Fibroblast of skin of back (primary cell): ENCODE results near the gene VAPB.

Experiments used
- DNase-seq: peaks from one replicate; pipeline ENCODE4 v3.0.0-alpha.2; 2013

Gene VAPB

DNA sequence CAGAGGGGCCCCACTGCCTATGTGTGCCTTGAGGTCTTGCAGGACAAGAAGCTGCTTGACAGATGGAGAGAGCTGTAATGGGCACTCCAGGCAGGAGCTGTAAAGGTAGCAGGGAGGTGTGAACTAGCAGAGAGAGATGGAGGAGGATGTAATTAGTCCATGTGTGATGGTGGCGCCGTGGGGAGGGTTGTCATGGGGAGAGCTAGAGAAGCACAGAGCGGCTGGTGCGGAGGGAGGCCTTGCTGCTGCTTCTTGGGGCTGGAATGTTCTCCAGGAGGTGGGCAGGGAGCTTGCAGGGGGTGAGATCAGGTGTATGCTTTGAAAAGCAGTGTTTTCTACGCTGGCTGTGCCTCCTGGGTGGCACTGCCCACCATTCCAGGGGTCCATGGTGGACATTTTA lies 94.0 kb downstream of the VAPB start:
- no peak for DNase-seq

DNA sequence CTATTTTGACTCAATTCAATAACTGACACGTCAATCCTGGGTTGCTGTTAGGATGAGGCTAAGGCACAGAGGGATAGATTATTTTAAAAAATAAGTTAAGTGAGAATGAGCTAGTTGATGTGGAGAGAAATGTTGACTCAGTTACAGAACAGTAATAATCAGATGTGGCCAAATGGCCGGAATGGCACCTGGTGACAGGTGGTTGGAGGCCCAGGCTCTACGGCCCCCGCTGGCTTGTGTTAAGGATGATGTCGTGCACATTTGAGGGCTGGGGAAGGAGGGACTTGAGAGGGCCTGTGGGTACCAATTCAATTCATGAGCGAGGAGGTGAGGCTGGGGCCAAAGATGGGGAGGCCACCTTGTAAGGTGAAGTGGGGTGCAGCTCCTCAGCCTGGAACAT lies 94.4 kb downstream of the VAPB start:
- no peak for DNase-seq

DNA sequence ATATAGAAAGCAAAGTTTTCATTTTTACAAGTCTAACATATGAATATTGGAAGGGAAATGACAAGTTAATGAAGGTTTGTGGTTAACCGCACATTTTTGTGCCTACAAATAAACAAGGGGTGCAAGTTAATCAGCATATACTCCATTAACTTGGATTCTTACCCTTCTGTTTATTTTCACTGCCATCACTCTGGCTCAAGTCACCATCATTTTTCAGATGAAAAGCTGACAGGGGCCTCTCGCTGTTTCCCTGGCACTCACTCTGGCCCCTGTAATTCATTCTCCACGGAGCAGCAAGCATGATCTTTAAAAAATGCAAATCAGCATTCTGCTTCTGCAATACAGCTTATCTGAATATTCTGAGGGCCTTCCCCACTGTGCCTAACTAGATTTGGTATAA lies 96.4 kb downstream of the VAPB start:
- no peak for DNase-seq

DNA sequence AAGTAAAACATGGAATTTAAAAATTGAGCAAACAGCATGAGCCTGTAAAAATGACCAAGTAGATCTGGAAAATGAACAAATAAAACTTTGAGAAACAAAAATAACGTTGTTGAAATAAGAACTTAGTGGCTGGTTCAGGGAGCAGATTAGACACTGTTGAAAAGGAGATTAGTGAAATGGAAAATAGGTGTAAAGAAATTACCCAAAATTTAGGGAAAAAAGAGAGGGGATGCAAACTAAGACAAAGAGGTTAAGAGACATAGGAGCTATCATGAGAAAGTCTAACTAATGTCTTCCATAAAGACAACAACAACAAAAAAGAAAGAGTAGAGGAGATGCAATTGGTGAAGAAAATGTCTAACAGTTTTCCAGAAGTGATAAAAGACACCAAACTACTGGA lies 97.2 kb downstream of the VAPB start:
- DNase-seq: no peak

DNA sequence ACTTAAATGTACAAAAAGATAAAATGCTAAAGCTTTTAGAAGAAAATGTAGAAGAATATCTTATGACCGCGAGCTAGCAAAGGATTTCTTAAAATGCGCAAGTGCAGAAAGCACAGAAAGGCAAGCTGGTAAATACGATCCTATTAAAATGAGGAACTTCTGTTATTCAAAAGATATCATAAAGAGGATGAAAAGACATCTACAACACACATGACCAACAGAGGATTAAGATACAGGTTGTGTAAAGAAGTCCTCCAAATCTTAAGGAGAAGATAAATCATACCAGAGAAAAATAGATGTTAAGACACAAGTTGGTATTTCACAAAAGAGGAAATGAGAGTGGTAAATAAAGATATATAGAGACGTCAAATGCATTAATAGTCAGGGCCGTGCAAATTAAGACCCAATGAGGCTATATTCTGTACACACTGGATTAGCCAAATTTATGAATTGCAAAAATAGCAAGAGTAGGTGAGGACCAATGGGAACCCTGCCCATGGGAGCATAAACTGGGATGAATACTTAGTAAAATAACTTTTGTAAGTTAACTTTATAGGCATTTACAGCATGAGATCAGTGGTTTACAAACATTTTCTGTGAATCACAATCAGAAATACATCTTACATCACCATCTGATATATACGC lies 103.2 kb downstream of the VAPB start:
- DNase-seq: no peak

DNA sequence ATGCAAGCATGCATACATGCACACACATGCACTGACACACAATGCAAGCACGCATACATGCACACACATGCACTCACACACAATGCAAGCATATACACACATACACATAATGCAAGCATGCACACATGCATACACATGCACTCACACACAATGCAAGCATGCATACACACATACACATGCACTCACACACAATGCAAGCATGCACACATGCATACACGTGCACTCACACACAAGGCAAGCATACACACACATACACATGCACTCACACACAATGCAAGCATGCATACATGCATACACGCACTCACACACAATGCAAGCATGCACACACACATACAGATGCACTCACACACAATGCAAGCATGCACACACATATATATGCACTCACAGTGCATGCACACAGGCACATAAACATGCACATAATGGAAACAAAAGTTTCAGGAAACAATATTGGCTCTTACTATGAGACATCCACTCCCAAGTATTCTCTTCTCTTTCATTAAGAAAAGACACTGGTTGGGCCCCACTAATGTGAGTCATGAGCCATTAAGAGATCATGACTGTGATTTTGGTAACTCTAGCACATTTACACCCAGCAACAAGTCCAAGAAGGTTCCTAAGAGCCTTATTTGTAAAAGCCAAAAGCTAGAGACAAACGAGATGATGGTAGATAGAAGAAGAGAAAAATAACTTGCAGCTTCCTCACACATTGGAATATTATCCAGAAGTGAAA lies 103.9 kb downstream of the VAPB start:
- DNase-seq: no peak

DNA sequence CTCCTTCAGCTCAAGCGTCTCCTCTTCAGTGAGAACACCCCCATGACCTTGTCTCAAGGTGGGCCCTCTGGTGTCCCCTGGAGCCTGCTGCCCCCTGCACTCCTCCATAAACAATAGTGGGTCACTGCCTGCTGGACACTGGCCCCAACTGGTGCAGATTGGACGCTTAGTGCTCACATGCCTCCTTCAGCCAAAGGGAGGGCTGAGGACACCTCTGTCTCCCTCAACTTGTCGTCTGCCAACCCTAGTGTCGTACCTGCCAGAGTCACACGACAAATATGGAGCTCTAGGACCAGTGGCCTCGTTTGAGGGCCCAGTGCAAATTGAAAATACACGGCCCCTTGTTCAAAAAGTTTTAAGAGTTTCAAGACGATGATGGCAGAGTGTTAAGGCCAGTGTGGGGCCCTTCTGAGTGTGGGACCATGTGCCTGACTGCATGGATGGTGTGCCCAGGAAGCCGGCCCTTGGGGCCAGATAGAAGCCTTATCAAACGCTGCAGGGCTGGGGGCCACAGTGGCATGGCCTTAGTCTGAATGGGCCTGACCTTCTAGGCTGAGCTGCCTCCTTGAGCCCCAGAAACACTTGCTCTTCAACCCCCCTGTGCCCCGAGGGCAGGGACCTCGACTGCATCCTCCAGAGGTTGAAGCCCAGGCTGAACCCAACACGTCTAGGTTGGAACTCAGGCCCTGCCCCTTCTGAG lies 106.0 kb downstream of the VAPB start:
- no peak for DNase-seq

DNA sequence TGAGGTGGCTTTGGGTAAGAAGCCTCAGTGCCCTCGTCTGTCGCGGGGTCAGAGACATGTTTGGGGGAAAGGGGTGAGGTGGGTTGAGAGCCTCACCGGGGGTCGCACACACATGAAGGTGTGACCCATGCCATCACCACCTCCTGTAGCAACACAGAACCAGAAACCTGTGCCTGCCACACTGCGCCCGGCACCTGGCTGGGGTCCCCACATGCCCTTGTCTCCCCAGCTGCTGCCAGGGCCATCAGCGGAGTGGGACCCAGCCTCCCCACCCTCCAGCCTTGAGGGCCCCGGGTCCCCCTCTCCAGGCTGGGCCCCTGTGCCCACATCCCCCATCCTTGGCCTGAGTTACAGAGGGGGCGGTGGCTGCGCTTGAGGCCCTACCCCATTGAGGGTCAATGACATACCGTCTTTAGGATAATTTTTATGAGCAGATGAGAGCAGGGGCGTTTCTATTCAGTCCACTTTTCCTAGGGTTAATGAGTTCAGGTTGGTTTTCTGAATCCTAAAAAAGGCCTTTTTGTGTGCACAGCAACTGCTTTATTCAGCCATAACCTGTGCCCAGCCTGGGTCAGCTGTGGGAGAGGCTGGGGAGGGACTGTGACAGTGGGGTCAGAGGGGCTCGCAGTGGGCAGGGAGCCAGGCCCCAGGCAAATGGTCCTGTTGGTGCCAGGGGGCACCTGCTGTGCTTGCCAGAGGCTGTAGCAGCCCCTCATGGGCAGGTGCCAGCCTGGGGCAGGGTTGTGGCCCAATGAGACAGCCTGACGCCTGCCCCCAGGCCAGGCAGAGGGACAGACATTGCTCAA lies 106.8 kb downstream of the VAPB start:
- DNase-seq: no peak

DNA sequence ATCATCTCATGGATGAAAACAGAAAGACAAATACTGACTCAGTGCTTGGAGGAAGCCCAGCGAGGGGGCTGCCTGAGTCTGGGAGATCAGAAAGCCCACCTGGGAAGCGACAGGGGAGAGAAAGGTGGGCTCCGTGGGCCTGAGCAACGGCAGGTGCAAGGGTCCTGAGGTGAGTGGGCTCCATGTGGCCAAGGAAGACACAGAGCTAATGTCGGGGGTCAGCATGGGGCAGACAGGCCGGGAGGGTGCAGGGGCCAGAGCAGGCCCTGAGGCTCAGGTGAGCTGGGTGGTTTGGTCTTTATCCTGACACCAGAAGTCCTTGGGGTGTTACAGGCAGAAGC lies 107.4 kb downstream of the VAPB start:
- DNase-seq: no peak

DNA sequence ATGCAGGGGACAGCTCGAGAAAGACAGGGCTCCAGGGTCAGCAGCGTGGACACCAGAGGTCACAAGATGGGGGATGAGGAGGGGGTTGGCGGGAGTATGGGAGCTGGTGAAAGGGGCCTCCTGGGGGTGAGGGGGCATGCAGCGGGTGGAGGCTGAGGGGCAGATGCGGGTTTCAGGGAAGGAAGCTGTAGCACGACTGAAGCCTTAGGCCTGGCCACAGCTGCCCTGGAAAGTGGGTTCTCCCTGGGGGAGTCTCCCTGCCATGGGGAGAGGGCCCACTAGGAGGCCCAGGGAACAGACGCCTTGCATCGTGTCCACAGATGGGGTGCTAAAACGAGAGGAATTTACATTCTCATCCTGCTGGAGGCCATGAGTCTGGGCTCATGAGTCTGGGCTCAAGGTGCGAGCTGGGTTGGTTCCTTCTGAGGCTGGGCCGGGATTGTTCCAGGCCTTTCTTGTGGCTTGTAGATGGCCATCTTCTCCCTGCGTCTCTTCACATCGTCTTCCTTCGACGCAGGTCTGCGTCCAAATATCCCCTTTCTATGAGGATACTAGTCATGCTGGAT lies 108.1 kb downstream of the VAPB start:
- no peak for DNase-seq

DNA sequence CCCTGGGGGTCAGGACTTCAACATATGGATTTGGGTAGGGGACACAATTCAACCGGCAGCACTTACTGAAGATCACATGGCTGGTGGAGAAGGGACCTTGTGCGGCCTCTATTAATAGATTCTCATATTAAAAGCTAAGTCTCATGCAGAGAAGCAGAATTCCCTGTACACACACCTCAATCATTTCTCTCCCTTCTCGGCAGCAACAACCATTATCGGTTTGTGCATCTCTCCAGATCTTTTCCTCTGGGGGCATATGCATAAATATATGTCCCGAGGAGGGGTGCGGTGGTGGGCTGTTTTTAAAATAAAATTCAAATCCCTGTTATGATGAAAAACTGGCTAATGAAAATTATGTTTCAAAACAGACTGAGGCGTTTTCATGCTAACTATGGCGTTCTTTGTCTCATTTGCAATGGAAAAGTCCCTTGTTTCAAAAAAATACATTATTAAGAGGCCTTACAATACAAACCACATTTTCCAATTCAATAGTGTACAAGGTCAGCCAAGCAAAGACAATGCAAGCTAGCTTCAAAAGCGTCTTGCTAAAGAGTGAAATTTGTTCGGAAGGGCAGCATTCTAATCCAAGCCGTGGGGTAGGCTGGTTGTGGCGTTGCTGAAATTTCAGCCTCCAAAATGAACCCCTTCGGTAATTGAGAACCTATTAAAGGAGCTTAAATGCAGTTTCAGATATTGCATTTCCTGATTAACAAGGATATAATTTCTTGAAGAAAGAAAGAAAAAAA lies 108.9 kb downstream of the VAPB start:
- DNase-seq: no peak

DNA sequence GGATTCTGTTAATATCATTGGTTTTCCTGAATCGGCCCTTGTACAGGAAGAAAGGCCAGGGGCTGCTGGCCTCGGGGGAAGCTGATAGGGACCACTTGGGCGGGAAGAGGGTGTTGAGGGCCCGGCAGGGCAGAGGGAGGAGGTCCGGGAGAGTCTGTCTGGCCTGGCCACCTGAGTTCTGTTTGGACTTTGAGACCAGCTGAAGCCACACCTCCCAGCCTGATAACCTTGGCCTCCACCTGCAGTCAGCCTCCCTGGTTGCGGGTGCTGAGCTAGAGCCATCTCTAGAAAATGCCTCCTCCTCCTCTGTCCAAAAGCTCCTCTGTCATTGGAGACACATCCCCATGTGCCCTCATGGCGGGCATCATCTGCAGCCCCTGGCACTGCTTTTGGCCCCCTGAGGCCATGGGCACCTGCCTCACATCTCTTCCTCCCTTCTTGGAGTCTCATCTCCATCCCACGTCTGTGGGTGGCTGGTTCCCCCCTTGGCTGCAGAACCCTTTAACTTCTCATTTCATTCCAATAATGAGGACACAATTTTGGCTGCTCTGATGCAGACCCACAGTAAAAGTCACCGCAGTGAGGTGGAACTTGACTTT lies 109.5 kb downstream of the VAPB start:
- DNase-seq: no peak

DNA sequence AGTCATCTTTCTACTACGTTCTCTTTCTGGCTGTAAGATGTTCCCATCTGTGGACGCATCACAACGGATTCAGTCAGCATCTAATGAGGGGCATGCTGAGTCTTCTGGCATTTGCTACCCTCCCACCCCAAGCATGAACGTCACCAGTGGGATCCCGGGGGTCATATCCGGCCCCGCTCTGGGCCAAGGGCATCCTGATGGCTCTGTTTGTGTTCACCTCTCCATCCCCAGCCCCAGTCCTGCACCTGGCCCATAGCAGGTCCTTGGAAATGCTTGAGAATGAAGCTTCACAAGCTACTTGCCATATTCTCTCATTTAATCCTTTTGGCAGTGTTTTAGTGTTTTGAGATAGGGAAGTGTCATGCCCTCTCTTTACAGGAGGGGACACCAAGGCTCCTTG lies 111.2 kb downstream of the VAPB start:
- no peak for DNase-seq
